ENCODE data around the gene MDN1.
"Not testable (repeated sequence)": the region's sequence is repeated elsewhere in the genome, so short reads cannot be mapped to it uniquely, and the experiment has no call there.

Gene MDN1

GRCh38 chr6:89643406-89643805 is 176.2 kb downstream of the MDN1 start:
- no peak for DNase-seq

GRCh38 chr6:89642956-89643355 is 176.6 kb downstream of the MDN1 start:
- DNase-seq = no peak

- DNase-seq = not testable (repeated sequence)
These were observed 178.0 kb downstream of the MDN1 start for GRCh38 chr6:89641581-89641980.

- peak; percentile 46 for DNase-seq
These were observed 178.8 kb downstream of the MDN1 start for GRCh38 chr6:89640804-89641203.

- DNase-seq = peak; percentile 93
These were observed 181.0 kb downstream of the MDN1 start, which contains the start of gene LYRM2 for GRCh38 chr6:89638320-89639195. LYRM2 (minus strand) TSS chr6:89638747; CDS start chr6:89638716, 31 bp downstream.

GRCh38 chr6:89637960-89638319 is 181.7 kb downstream of the MDN1 start:
- no peak for DNase-seq

GRCh38 chr6:89636412-89636811 is 183.2 kb downstream of the MDN1 start:
- DNase-seq = not testable (repeated sequence)

- no peak for DNase-seq
These were observed 189.1 kb downstream of the MDN1 start for GRCh38 chr6:89630488-89630887.

- no peak for DNase-seq
These were observed 195.8 kb downstream of the MDN1 start for GRCh38 chr6:89623749-89624148.

- DNase-seq = no peak
These were observed 200.0 kb downstream of the MDN1 start for GRCh38 chr6:89619567-89619966.

GRCh38 chr6:89618026-89618425 is 201.6 kb downstream of the MDN1 start:
- no peak for DNase-seq

- no peak for DNase-seq
These were observed 203.1 kb downstream of the MDN1 start for GRCh38 chr6:89616531-89616930.

GRCh38 chr6:89615882-89616281 is 203.7 kb downstream of the MDN1 start:
- DNase-seq = no peak

- DNase-seq = no peak
These were observed 205.8 kb downstream of the MDN1 start for GRCh38 chr6:89613790-89614189.

GRCh38 chr6:89612121-89612520 is 207.5 kb downstream of the MDN1 start:
- no peak for DNase-seq

- no peak for DNase-seq
These were observed 207.9 kb downstream of the MDN1 start for GRCh38 chr6:89611666-89612065.

GRCh38 chr6:89610149-89610642 is 209.4 kb downstream of the MDN1 start:
- DNase-seq = no peak

- no peak for DNase-seq
These were observed 213.7 kb downstream of the MDN1 start for GRCh38 chr6:89605861-89606260.

- no peak for DNase-seq
These were observed 214.9 kb downstream of the MDN1 start for GRCh38 chr6:89604653-89605052.

- no peak for DNase-seq
These were observed 217.4 kb downstream of the MDN1 start for GRCh38 chr6:89602166-89602565.

GRCh38 chr6:89599727-89600126 is 219.9 kb downstream of the MDN1 start:
- no peak for DNase-seq

- peak; percentile 78 for DNase-seq
These were observed 221.6 kb downstream of the MDN1 start for GRCh38 chr6:89597988-89598387.

GRCh38 chr6:89597372-89597771 is 222.2 kb downstream of the MDN1 start:
- no peak for DNase-seq

- no peak for DNase-seq
These were observed 223.1 kb downstream of the MDN1 start for GRCh38 chr6:89596484-89596883.

- no peak for DNase-seq
These were observed 223.5 kb downstream of the MDN1 start for GRCh38 chr6:89596056-89596455.
